HCT116 (cell line): ENCODE data around the gene MTSS2. TPM values are rescaled to one million over a fixed set of nuclear protein-coding genes. Genes with fewer than 3 reads are reported as not detected.

ENCODE experiments used
- ATAC-seq: fragments of 200-7000 bp; cut with Tn5 transposase; 2 replicates; pipeline ENCODE4 v1.9.1; 2020; ENCODE audit warnings: mild to moderate bottlenecking, moderate library complexity
- BruUV-seq: library from RNA; stranded (reverse); fragments of 400-500 nt; replicated peaks from 2 replicates; lab custom pipeline; 2021; lab: Mats Ljungman, UMichigan
- CTCF ChIA-PET: fragments of 300-600 bp; sonication (Branson Sonifier 250); formaldehyde crosslinking; loops from one replicate; lab custom pipeline; 2021; ENCODE audit warnings: antibody characterized with exemption; lab: Charles Lee
- POLR2A ChIA-PET: fragments of 300-600, 350-600 bp; sonication (Branson Sonifier 250); formaldehyde crosslinking; loops from one replicate; lab custom pipeline; 2021; ENCODE audit warnings: antibody characterized with exemption; lab: Charles Lee
- RAD21 ChIA-PET, 2 experiments: fragments of 300-600 bp; sonication (Branson Sonifier 250); formaldehyde crosslinking; loops; one replicate each; lab custom pipeline; 2023; ENCODE audit warnings: low total read pairs in 2 of 2; ENCODE audit not compliant: uncharacterized antibody in 2 of 2, unreplicated experiment in 2 of 2, low non-redundant PET in 1 of 2; lab: Charles Lee
- DNase-seq: peaks from one replicate; pipeline ENCODE4 v3.0.0-alpha.2; 2010; ENCODE audit warnings: low read depth, low spot score
- H2AFZ ChIP-seq: fragments of 200-600 bp; shearing (Covaris generic), sonication (generic); 2 replicates; pipeline ENCODE4 v1.6.1; 2017; ENCODE audit warnings: low read depth, mixed run types, mixed read lengths, antibody characterized with exemption, low read length; ENCODE audit not compliant: poor library complexity, severe bottlenecking
- H3K27ac ChIP-seq: 2 replicates; pipeline ENCODE4 v1.5.1; 2012; ENCODE audit warnings: low read depth, low read length
- H3K27me3 ChIP-seq: fragments of 200-600 bp; sonication (generic); 2 replicates; pipeline ENCODE4 v1.6.1; 2016; ENCODE audit warnings: mixed run types, low read length, mixed read lengths; ENCODE audit not compliant: insufficient read depth
- H3K36me3 ChIP-seq, 2 experiments: fragments of 200-500 bp in 1 of 2; fragments of 200-600 bp in 1 of 2; sonication (Bioruptor generic) in 1 of 2; sonication (generic) in 1 of 2; 2 replicates each; pipeline versions ENCODE4 v1.5.1 to v1.6.1; 2014 to 2016; ENCODE audit warnings: low read length in 2 of 2, inconsistent platforms in 1 of 2, mixed read lengths in 1 of 2, mixed run types in 1 of 2; ENCODE audit not compliant: insufficient read depth in 2 of 2, control insufficient read depth in 1 of 2
- H3K4me1 ChIP-seq, 2 experiments: fragments of 200-600 bp in 1 of 2; sonication (generic) in 1 of 2; 2 replicates each; pipeline versions ENCODE4 v1.5.1 to v1.6.1; 2012 to 2017; ENCODE audit warnings: low read length in 2 of 2, inconsistent platforms in 1 of 2, mild to moderate bottlenecking in 1 of 2, mixed read lengths in 1 of 2, mixed run types in 1 of 2, moderate library complexity in 1 of 2; ENCODE audit not compliant: insufficient read depth in 2 of 2, control insufficient read depth in 1 of 2
- H3K4me2 ChIP-seq: fragments of 200-600 bp; sonication (generic); 2 replicates; pipeline ENCODE4 v1.6.1; 2017; ENCODE audit warnings: mixed run types, low read length, mixed read lengths
- H3K4me3 ChIP-seq, 2 experiments: fragments of 200-600 bp in 1 of 2; sonication (generic) in 1 of 2; replicated peaks in 1 of 2; 2 replicates each; pipeline ENCODE4 v1.5.1; 2011 to 2016; ENCODE audit warnings: low read length in 2 of 2, control low read depth in 1 of 2, low read depth in 1 of 2, mild to moderate bottlenecking in 1 of 2, mixed read lengths in 1 of 2, mixed run types in 1 of 2
- H3K79me2 ChIP-seq: fragments of 200-600 bp; sonication (generic); 2 replicates; pipeline ENCODE4 v1.6.1; 2017; ENCODE audit warnings: mild to moderate bottlenecking, mixed run types, low read length, moderate library complexity, mixed read lengths; ENCODE audit not compliant: insufficient read depth
- H3K9ac ChIP-seq: fragments of 200-600 bp; sonication (generic); 2 replicates; pipeline ENCODE4 v1.6.1; 2016; ENCODE audit warnings: low read length, mixed read lengths
- H3K9me2 ChIP-seq: fragments of 200-600 bp; sonication (generic), shearing (Covaris generic); 2 replicates; pipeline ENCODE4 v1.6.1; 2017; ENCODE audit warnings: mixed run types, mild to moderate bottlenecking, moderate library complexity; ENCODE audit not compliant: insufficient read depth
- H3K9me3 ChIP-seq, 2 experiments: fragments of 200-500 bp in 1 of 2; fragments of 200-600 bp in 1 of 2; sonication (Bioruptor generic) in 1 of 2; sonication (generic) in 1 of 2; 2 replicates each; pipeline ENCODE4 v1.6.1; 2014 to 2017; ENCODE audit warnings: low read length in 2 of 2, mixed read lengths in 2 of 2, inconsistent platforms in 1 of 2, low read depth in 1 of 2, mild to moderate bottlenecking in 1 of 2, mixed run types in 1 of 2, moderate library complexity in 1 of 2; ENCODE audit not compliant: control insufficient read depth in 1 of 2, insufficient read depth in 1 of 2
- H4K20me1 ChIP-seq: fragments of 200-600 bp; sonication (generic), shearing (Covaris generic); 2 replicates; pipeline ENCODE4 v1.6.1; 2017; ENCODE audit warnings: mixed run types, mild to moderate bottlenecking, moderate library complexity; ENCODE audit not compliant: insufficient read depth
- CBX3 ChIP-seq: IDR thresholded peaks from 2 replicates; pipeline ENCODE4 v1.6.1; 2012; ENCODE audit warnings: low read depth
- CEBPB ChIP-seq: IDR thresholded peaks from 2 replicates; pipeline ENCODE4 v1.6.1; 2012; ENCODE audit warnings: low read depth
- EGR1 ChIP-seq: IDR thresholded peaks from 2 replicates; pipeline ENCODE4 v1.6.1; 2012; ENCODE audit warnings: low read depth
- EZH2 ChIP-seq: fragments of 200-600 bp; sonication (generic); IDR thresholded peaks from 2 replicates; pipeline ENCODE4 v1.6.1; 2017; ENCODE audit warnings: antibody characterized with exemption, mixed run types
- EZH2phosphoT487 ChIP-seq: fragments of 200-600 bp; IDR thresholded peaks from 2 replicates; pipeline ENCODE4 v1.6.1; 2018; ENCODE audit warnings: antibody characterized with exemption, borderline replicate concordance
- FOSL1 ChIP-seq: IDR thresholded peaks from 2 replicates; pipeline ENCODE4 v1.6.1; 2012; ENCODE audit warnings: low read depth
- JUND ChIP-seq: IDR thresholded peaks from 2 replicates; pipeline ENCODE4 v1.6.1; 2012
- POLR2A ChIP-seq: IDR thresholded peaks from 2 replicates; pipeline ENCODE4 v1.7.0; 2011; ENCODE audit warnings: borderline replicate concordance; ENCODE audit not compliant: insufficient read depth, insufficient read length; ENCODE audit errors: extremely low read depth
- POLR2AphosphoS5 ChIP-seq: IDR thresholded peaks from 2 replicates; pipeline ENCODE4 v1.6.1; 2011; ENCODE audit warnings: mild to moderate bottlenecking, low read depth, low read length, moderate library complexity
- RAD21 ChIP-seq: IDR thresholded peaks from 2 replicates; pipeline ENCODE4 v1.6.1; 2012; ENCODE audit warnings: low read depth, mild to moderate bottlenecking
- SIN3A ChIP-seq: IDR thresholded peaks from 2 replicates; pipeline ENCODE4 v1.6.1; 2012; ENCODE audit warnings: low read depth
- SP1 ChIP-seq: IDR thresholded peaks from 2 replicates; pipeline ENCODE4 v1.6.1; 2012; ENCODE audit warnings: low read depth
- TCF7L2 ChIP-seq: IDR thresholded peaks from 2 replicates; pipeline ENCODE4 v1.7.0; 2011; ENCODE audit warnings: borderline replicate concordance, inconsistent platforms; ENCODE audit not compliant: insufficient read depth, insufficient read length; ENCODE audit errors: extremely low read depth
- YY1 ChIP-seq: IDR thresholded peaks from 2 replicates; pipeline ENCODE4 v1.6.1; 2011; ENCODE audit warnings: low read length, low read depth, moderate library complexity, mild to moderate bottlenecking; ENCODE audit not compliant: insufficient replicate concordance; ENCODE audit errors: extremely low read depth
- ZFX ChIP-seq: fragments of 450-650 bp; IDR thresholded peaks from 2 replicates; pipeline ENCODE4 v1.6.1; 2017
- intact Hi-C: fragments of 100-400 bp; cut with micrococcal nuclease; formaldehyde crosslinking; loops from 2 replicates; pipeline ENCODE4 v1.10.0; 2022
- total RNA-seq: library from RNA; stranded (reverse); gene quantifications from one replicate; pipeline ENCODE4 v1.2.1, GENCODE V29; 2021; ENCODE audit not compliant: unreplicated experiment
- TF ChIP-seq, protein P1 (sequence below): IDR thresholded peaks from 2 replicates; pipeline ENCODE4 v1.6.1; 2012
- TF ChIP-seq, protein P2 (sequence below): IDR thresholded peaks from 2 replicates; pipeline ENCODE4 v1.6.1; 2012; ENCODE audit warnings: low read depth
- TF ChIP-seq, protein P3 (sequence below): IDR thresholded peaks from 2 replicates; pipeline ENCODE4 v1.6.1; 2011; ENCODE audit warnings: mild to moderate bottlenecking, low read length, moderate library complexity; ENCODE audit not compliant: insufficient replicate concordance; ENCODE audit errors: extremely low read depth

MTSS2 gene
- total RNA-seq, 1 experiment from 2014 or later: 41.8 TPM

DNA sequence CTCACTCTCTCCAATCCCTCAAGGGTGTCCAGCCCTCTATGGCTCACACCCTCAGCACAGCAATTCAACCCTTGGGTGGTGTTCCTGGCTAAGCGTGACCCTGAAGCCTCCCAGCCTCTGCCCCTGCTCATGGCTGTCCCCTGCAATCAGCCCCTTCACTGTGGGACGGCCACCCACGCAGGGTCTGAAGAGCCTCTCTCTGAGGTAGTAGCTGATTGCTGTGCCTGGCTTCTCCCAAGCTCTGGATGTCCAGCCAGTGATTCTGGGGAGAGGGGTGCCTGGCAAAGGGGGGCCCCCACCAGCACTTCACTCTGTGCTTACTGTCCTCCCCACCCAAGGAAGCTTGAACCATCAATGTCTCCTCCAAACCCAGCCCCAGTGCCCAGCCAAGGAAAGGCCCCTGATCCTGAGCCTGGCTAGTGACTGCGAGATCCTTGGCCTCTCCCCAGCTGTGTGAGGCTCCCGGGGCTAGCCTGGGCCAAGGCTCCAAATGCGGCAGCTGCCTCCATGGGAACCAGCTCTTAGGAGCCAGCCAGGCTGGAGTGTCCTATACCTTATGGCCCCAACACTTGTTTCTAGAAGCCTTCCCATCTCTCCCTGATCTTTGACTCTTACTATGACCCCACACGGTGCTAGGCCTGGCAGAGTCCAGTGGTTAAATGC lies 9.9 kb downstream of the MTSS2 start:
- no peak overlapping the region for H3K27ac ChIP-seq
- no peak overlapping the region for H3K4me3 ChIP-seq
- H3K9ac ChIP-seq: no peak overlapping the region
- intact Hi-C loops: no loop called here
- H3K27me3 ChIP-seq: no peaks in the 10 kb centered on the region
- ChIA-PET POLR2A (no interaction called here), CTCF (interaction anchor here (0.6 kb wide), 1 partner anchor 222 kb away, joined by 3 read pairs; no protein-coding TSS in a partner anchor), RAD21 (no interaction called here)
- no peaks in the 10 kb centered on the region for H3K9me3 ChIP-seq
- H3K79me2 ChIP-seq: peaks cover 9% of the 10 kb centered on the region; the same call in 1 of the 2 replicates
- H2AFZ ChIP-seq: no peak overlapping the region
- no TSS peak for BruUV-seq
- no peaks in the 10 kb centered on the region for H3K4me1 ChIP-seq
- TF ChIP-seq POLR2A (no peak), POLR2AphosphoS5 (no peak), JUND (no peak), EGR1 (no peak), EZH2 (no peak), SP1 (no peak), YY1 (no peak), RAD21 (no peak), CBX3 (no peak), CEBPB (no peak), EZH2phosphoT487 (no peak), ZFX (no peak), SIN3A (no peak), TCF7L2 (no peak), FOSL1 (no peak)
- TF ChIP-seq, protein P1, sequence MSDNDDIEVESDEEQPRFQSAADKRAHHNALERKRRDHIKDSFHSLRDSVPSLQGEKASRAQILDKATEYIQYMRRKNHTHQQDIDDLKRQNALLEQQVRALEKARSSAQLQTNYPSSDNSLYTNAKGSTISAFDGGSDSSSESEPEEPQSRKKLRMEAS: no peak
- TF ChIP-seq, protein P2, sequence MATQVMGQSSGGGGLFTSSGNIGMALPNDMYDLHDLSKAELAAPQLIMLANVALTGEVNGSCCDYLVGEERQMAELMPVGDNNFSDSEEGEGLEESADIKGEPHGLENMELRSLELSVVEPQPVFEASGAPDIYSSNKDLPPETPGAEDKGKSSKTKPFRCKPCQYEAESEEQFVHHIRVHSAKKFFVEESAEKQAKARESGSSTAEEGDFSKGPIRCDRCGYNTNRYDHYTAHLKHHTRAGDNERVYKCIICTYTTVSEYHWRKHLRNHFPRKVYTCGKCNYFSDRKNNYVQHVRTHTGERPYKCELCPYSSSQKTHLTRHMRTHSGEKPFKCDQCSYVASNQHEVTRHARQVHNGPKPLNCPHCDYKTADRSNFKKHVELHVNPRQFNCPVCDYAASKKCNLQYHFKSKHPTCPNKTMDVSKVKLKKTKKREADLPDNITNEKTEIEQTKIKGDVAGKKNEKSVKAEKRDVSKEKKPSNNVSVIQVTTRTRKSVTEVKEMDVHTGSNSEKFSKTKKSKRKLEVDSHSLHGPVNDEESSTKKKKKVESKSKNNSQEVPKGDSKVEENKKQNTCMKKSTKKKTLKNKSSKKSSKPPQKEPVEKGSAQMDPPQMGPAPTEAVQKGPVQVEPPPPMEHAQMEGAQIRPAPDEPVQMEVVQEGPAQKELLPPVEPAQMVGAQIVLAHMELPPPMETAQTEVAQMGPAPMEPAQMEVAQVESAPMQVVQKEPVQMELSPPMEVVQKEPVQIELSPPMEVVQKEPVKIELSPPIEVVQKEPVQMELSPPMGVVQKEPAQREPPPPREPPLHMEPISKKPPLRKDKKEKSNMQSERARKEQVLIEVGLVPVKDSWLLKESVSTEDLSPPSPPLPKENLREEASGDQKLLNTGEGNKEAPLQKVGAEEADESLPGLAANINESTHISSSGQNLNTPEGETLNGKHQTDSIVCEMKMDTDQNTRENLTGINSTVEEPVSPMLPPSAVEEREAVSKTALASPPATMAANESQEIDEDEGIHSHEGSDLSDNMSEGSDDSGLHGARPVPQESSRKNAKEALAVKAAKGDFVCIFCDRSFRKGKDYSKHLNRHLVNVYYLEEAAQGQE: no peak
- TF ChIP-seq, protein P3, sequence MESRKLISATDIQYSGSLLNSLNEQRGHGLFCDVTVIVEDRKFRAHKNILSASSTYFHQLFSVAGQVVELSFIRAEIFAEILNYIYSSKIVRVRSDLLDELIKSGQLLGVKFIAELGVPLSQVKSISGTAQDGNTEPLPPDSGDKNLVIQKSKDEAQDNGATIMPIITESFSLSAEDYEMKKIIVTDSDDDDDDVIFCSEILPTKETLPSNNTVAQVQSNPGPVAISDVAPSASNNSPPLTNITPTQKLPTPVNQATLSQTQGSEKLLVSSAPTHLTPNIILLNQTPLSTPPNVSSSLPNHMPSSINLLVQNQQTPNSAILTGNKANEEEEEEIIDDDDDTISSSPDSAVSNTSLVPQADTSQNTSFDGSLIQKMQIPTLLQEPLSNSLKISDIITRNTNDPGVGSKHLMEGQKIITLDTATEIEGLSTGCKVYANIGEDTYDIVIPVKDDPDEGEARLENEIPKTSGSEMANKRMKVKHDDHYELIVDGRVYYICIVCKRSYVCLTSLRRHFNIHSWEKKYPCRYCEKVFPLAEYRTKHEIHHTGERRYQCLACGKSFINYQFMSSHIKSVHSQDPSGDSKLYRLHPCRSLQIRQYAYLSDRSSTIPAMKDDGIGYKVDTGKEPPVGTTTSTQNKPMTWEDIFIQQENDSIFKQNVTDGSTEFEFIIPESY: no peak
- H3K9me2 ChIP-seq: no peaks in the 10 kb centered on the region
- H3K36me3 ChIP-seq: peaks cover 33 to 36% of the 10 kb centered on the region in 2 experiments; a peak in 3 of 4 replicates
- no peak overlapping the region for H3K4me2 ChIP-seq
- no peak for DNase-seq
- ATAC-seq: no peak
- no peaks in the 10 kb centered on the region for H4K20me1 ChIP-seq
